HepG2 (cell line): ENCODE data around the gene PMPCB. TPM values are rescaled to one million over a fixed set of nuclear protein-coding genes. Genes with fewer than 3 reads are reported as not detected.

Experiments
- CBX5 ChIP-seq: sonication (generic); formaldehyde crosslinking; IDR thresholded peaks from 2 replicates; pipeline ENCODE4 v1.4.0; 2020; ENCODE audit warnings: missing genetic modification reagents, borderline replicate concordance
- CREBL2 ChIP-seq: sonication (generic); formaldehyde crosslinking; IDR thresholded peaks from 2 replicates; pipeline ENCODE4 v1.8.1; 2023; ENCODE audit warnings: missing genetic modification reagents, mild to moderate bottlenecking, borderline replicate concordance
- DPF2 ChIP-seq: sonication (generic); formaldehyde crosslinking; IDR thresholded peaks from 2 replicates; pipeline ENCODE4 v1.4.0; 2020; ENCODE audit warnings: mild to moderate bottlenecking, low read depth, missing genetic modification reagents, borderline replicate concordance
- IKZF4 ChIP-seq: sonication (generic); formaldehyde crosslinking; IDR thresholded peaks from 2 replicates; pipeline ENCODE4 v1.5.1; 2020; ENCODE audit warnings: borderline replicate concordance, mild to moderate bottlenecking, low read depth, missing genetic modification reagents; ENCODE audit errors: not compliant biosample characterization
- KDM5A ChIP-seq: fragments of 200-600 bp; sonication (generic); IDR thresholded peaks from 2 replicates; pipeline ENCODE4 v1.7.0; 2018; ENCODE audit warnings: antibody characterized with exemption, mild to moderate bottlenecking, low read length, borderline replicate concordance
- MAF1 ChIP-seq: sonication (generic); formaldehyde crosslinking; IDR thresholded peaks from 2 replicates; pipeline ENCODE4 v1.5.0; 2020; ENCODE audit warnings: missing genetic modification reagents, borderline replicate concordance
- MYPOP ChIP-seq: sonication (generic); formaldehyde crosslinking; IDR thresholded peaks from 2 replicates; pipeline ENCODE4 v1.8.1; 2023; ENCODE audit warnings: mild to moderate bottlenecking, moderate library complexity, missing genetic modification reagents
- NR2C2 ChIP-seq: sonication (generic); formaldehyde crosslinking; IDR thresholded peaks from 2 replicates; pipeline ENCODE4 v1.4.0; 2020; ENCODE audit warnings: missing genetic modification reagents, mild to moderate bottlenecking, moderate library complexity, borderline replicate concordance
- RBM22 ChIP-seq: fragments of 200-400 bp; formaldehyde crosslinking; optimal IDR thresholded peaks from 2 replicates; pipeline ENCODE3; 2017; ENCODE audit warnings: mild to moderate bottlenecking, low read length, moderate library complexity
- SMAD1 ChIP-seq: sonication (generic); formaldehyde crosslinking; IDR thresholded peaks from 2 replicates; pipeline ENCODE4 v1.4.0; 2020; ENCODE audit warnings: missing genetic modification reagents, low read depth, mild to moderate bottlenecking, borderline replicate concordance
- ZNF232 ChIP-seq: sonication (generic); formaldehyde crosslinking; IDR thresholded peaks from 2 replicates; pipeline ENCODE4 v1.4.0; 2020; ENCODE audit warnings: missing genetic modification reagents, borderline replicate concordance
- ZNF296 ChIP-seq: sonication (generic); formaldehyde crosslinking; conservative IDR thresholded peaks from 2 replicates; pipeline ENCODE4 v1.5.0; 2020; ENCODE audit warnings: mild to moderate bottlenecking, missing genetic modification reagents
- ZNF619 ChIP-seq: sonication (generic); formaldehyde crosslinking; IDR thresholded peaks from 2 replicates; pipeline ENCODE4 v1.4.0; 2020; ENCODE audit warnings: mild to moderate bottlenecking, missing genetic modification reagents
- ZNF766 ChIP-seq: sonication (generic); formaldehyde crosslinking; IDR thresholded peaks from 2 replicates; pipeline ENCODE4 v1.5.0; 2020; ENCODE audit warnings: missing genetic modification reagents, borderline replicate concordance
- ZNF883 ChIP-seq: sonication (generic); formaldehyde crosslinking; IDR thresholded peaks from 2 replicates; pipeline ENCODE4 v1.5.1; 2020; ENCODE audit warnings: mild to moderate bottlenecking, missing genetic modification reagents; ENCODE audit errors: not compliant biosample characterization
- ZSCAN29 ChIP-seq: sonication (generic); formaldehyde crosslinking; conservative IDR thresholded peaks from 2 replicates; pipeline ENCODE4 v1.4.0; 2020; ENCODE audit warnings: mild to moderate bottlenecking, missing genetic modification reagents
- polyA plus RNA-seq, 8 experiments: library from polyadenylated mRNA; depleted of rRNA in 3 of 8; stranded (reverse) in 7 of 8; unstranded in 1 of 8; fragments of >200 nt; fragmentation: Illumina TruSeq in 4 of 8; extraction: Trizol in 4 of 8; gene quantifications; 2 replicates each; pipeline versions ENCODE4 v1.2.1 to v1.2.3, GENCODE V29; 2011 to 2016; ENCODE audit warnings: low read depth in 4 of 8, missing spikeins in 1 of 8, mixed read lengths in 1 of 8; ENCODE audit not compliant: insufficient read depth in 1 of 8
- total RNA-seq, 5 experiments: library from RNA; depleted of rRNA; stranded (reverse); fragments of >200 nt; fragmentation: Illumina TruSeq; extraction: Trizol; gene quantifications; 2 replicates each; pipeline ENCODE4 v1.2.3, GENCODE V29; 2016; ENCODE audit warnings: low read depth in 1 of 5
- TF ChIP-seq, protein P1 (sequence below): sonication (generic); formaldehyde crosslinking; IDR thresholded peaks from 2 replicates; pipeline ENCODE4 v1.4.0; 2020; ENCODE audit warnings: missing genetic modification reagents
- TF ChIP-seq, protein P2 (sequence below): sonication (generic); formaldehyde crosslinking; IDR thresholded peaks from 2 replicates; pipeline ENCODE4 v1.4.0; 2020; ENCODE audit warnings: missing genetic modification reagents

PMPCB gene
- total and polyA plus RNA-seq, 2 of the 13 experiments (the other 11 are each of a cell fraction or from before 2014, with no cell fraction given) = 80.8 to 124 TPM

GRCh38 chr7:103344453-103345149 is 47.4 kb downstream of the PMPCB start, which contains the start of gene DNAJC2 (continued):
- TF ChIP-seq CBX5 (CRISPR knock-in tag) (peak; percentile 82; the same call in 1 of the 2 replicates), ZNF232 (CRISPR knock-in tag) (peak; percentile 60; the same call in 1 of the 2 replicates), MYPOP (CRISPR knock-in tag) (peak; percentile 82; the same call in 1 of the 2 replicates), MAF1 (no peak), CREBL2 (CRISPR knock-in tag) (0 out of 2 replicates have a peak, but pooled peaks have one; percentile 51), ZNF766 (peak; percentile 78; the same call in 1 of the 2 replicates), ZNF296 (no peak), KDM5A (peak; percentile 97), ZNF619 (CRISPR knock-in tag) (no peak), IKZF4 (peak; percentile 29), ZNF883 (CRISPR knock-in tag) (peak; percentile 82), ZSCAN29 (no peak), NR2C2 (CRISPR knock-in tag) (peak; percentile 96), DPF2 (CRISPR knock-in tag) (no peak), SMAD1 (CRISPR knock-in tag) (no peak), RBM22 (no peak)
- TF ChIP-seq, protein P1, sequence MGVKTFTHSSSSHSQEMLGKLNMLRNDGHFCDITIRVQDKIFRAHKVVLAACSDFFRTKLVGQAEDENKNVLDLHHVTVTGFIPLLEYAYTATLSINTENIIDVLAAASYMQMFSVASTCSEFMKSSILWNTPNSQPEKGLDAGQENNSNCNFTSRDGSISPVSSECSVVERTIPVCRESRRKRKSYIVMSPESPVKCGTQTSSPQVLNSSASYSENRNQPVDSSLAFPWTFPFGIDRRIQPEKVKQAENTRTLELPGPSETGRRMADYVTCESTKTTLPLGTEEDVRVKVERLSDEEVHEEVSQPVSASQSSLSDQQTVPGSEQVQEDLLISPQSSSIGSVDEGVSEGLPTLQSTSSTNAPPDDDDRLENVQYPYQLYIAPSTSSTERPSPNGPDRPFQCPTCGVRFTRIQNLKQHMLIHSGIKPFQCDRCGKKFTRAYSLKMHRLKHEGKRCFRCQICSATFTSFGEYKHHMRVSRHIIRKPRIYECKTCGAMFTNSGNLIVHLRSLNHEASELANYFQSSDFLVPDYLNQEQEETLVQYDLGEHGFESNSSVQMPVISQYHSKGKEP (CRISPR knock-in tag) = peak; percentile 53; the same call in 1 of the 2 replicates
- TF ChIP-seq, protein P2, sequence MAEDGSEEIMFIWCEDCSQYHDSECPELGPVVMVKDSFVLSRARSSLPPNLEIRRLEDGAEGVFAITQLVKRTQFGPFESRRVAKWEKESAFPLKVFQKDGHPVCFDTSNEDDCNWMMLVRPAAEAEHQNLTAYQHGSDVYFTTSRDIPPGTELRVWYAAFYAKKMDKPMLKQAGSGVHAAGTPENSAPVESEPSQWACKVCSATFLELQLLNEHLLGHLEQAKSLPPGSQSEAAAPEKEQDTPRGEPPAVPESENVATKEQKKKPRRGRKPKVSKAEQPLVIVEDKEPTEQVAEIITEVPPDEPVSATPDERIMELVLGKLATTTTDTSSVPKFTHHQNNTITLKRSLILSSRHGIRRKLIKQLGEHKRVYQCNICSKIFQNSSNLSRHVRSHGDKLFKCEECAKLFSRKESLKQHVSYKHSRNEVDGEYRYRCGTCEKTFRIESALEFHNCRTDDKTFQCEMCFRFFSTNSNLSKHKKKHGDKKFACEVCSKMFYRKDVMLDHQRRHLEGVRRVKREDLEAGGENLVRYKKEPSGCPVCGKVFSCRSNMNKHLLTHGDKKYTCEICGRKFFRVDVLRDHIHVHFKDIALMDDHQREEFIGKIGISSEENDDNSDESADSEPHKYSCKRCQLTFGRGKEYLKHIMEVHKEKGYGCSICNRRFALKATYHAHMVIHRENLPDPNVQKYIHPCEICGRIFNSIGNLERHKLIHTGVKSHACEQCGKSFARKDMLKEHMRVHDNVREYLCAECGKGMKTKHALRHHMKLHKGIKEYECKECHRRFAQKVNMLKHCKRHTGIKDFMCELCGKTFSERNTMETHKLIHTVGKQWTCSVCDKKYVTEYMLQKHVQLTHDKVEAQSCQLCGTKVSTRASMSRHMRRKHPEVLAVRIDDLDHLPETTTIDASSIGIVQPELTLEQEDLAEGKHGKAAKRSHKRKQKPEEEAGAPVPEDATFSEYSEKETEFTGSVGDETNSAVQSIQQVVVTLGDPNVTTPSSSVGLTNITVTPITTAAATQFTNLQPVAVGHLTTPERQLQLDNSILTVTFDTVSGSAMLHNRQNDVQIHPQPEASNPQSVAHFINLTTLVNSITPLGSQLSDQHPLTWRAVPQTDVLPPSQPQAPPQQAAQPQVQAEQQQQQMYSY = no peak; the same call in 1 of the 2 replicates
